Measurements from ENCODE around the gene C14orf132. TPM values are rescaled to one million over a fixed set of nuclear protein-coding genes. Genes with fewer than 3 reads are reported as not detected.

Gene C14orf132
- polyA plus RNA-seq, 3 donors: 31.1 to 33.6 (median 31.9) TPM

- DNase-seq (ENCODE audit: low read depth in 3 of 3, low spot score in 2 of 3): no peak
Observed at GRCh38 chr14:96096639-96097610, 57.8 kb downstream of the C14orf132 start.

GRCh38 chr14:96097752-96098151, 58.6 kb downstream of the C14orf132 start:
- DNase-seq (ENCODE audit: low read depth in 3 of 3, low spot score in 2 of 3): no peak

DNA sequence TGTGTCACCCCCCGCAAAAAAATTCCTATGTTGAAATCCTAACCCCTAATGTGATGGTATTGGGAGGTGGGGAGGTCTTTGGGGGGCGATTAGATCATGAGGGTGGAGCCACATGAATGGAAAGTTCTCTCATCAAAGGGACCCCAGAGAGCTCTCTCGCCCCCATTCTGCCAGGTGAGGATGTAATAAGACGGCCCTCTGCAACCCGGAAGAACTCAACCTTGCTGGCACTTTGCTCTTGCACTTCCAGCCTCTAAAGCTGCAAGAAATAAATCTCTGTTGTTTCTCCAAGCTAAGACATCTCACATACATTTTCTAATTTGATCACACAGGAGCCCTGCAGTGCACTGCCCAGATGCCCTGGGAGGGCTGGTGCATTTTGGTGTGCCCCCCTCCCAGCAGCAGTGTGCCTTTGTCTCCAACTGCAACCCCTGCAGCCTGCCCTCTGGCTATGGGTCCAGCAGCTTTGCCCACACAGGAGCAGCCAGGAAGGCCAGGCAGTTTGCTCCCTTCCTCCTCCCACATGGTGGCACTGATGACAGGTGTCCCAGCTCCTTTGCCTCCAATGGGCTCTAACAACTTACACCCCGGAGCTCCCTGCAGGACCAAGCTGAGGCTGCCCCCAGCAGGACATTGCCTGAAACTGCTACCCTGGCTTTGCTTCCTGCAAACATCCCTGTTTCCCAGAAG, 59.3 kb downstream of the C14orf132 start:
- DNase-seq (ENCODE audit: low read depth in 3 of 3, low spot score in 2 of 3): no peak

GRCh38 chr14:96098999-96099335, 59.8 kb downstream of the C14orf132 start:
- DNase-seq (ENCODE audit: low read depth in 3 of 3, low spot score in 2 of 3): no peak

DNA sequence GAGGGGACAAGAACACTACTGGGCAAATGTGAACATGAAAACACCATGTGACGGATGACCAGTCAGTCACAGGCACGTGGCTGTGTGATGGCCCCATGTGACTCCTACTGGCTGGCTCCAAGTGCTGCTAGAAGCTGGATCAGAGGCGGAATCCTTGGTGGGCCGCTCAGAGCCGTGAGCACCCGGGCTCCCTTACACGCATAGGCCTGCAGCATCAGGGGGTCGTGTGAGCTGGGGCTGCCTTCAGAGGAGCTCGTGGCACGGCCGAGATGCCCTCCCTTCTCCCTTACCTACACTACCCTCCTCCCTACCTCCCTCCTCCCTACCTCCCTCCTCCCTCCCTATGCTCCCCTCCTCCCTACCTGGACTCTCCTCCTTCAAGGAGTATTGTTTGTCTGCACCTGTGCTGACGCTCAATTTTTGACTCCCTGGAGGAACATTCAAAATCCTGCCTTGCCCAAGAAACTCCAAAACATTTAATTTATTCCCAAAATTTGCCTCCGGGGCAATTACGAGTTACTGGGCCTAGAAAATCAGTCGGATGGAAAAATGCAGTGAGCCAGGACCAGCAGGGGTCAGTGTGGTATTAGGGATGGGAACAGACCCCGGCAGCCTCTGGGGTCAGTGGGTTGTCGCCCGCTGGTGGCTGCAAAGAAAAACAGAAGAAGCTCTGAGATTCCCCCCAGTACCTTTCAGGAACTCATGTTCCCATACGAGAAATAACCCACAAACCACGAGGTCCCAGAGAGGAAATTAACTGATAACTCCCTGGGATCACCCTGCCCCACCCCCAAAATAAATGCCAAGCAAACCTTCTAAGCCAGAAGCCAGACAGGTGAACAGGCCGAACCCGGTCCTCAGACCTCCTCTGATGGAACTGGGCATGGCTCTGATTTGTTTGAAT, 61.3 kb downstream of the C14orf132 start:
- peak in 1 of 3 donors; percentile 68 for DNase-seq (ENCODE audit: low read depth in 3 of 3, low spot score in 2 of 3)

DNA sequence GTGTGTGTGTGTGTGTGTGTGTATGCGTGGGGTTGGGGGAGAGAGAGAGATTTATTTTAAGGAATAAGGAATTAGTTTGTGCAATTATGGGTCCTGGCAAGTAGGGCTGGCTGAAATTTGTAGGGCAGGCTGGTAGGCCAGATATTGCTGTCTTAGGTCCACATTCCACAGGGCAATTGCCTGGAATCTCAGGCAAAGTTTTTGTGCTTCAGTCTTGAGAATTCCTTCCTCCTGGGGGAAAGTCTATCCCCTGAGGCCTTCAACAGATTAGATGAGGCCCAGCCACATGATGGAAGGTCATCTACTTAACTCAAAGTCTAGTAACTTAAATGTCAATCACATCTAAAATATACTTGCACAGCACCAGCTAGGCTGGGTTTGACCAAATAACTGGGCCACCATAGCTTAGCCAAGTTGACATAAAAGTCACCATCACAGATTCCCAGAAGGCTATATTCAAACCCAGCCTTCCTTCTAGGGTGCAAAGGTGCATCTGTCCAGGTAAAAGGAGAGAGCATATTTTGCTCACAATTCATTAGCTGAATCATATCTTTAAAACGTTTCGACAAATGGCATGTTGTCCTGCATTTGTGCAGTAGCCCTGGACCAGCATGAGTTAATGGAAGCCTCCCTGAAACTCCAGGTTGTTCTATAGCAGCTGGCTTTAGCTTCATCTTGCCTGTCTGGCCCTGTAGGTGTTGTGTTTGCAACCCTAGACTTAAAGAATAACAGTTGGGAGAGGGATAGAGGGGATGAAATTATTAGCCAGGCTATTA, 63.1 kb downstream of the C14orf132 start:
- no peak for DNase-seq (ENCODE audit: low read depth in 3 of 3, low spot score in 2 of 3)

DNA sequence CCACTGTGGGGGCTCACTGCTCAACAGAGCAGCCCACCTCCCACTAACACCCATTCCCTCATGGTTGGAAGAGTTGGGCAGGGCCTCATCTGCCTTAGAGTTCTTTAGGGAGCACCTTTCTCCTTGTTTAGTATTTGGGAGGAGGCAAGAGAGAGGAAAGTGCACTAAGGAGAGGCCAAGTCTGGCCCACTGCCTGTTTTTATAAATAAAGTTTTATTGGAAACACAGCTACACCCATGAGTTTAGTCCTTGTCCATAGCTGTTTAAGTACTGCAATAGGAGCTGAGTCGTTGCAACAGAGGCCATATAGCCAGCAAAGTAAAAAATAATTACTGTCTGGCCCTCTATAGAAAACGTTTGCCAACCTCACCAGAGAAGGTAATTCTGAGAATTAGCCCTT, 63.9 kb downstream of the C14orf132 start:
- no peak for DNase-seq (ENCODE audit: low read depth in 3 of 3, low spot score in 2 of 3)

DNA sequence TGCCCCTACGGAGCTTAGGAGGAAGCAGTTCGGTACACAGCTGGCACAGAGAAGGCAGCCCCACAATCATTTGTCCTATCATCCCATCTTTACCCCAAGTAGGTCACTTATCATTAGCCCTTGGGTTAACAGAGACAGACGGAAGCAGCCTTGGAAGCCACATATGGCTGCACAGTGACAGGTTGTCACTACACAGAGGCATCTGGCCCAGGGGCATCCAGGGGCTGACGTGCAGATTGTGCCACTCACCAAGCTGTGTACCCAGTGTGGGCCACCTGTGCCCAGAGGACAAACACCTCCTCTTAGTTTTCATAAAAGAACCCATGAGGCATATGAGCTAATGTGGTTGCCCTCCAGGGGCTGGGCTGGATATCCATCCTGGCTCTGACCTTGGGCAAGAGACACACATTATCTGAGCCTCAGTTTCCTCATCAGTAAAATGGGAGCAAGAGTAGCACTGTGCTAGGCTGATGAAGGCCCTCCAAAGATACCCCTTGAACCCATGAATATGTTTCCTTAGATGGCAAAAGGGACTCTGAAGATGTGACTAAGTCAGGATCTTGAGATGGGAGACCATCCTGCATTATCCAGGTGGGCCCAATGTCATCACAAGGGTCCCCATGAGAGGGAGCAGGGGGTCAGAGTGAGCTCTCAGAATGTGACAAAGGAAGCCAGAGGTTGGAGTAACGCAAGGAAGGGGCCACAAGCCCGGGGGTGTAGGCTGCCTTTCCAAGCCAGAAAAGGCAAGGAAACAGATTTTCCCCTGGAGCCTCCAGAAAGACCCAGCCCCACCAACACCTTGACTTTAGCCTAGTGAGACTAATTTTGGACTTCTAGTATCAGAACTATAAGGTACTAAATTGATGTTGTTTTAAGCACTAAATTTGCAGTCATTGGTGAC, 64.6 kb downstream of the C14orf132 start:
- DNase-seq (ENCODE audit: low read depth in 3 of 3, low spot score in 2 of 3): no peak

DNA sequence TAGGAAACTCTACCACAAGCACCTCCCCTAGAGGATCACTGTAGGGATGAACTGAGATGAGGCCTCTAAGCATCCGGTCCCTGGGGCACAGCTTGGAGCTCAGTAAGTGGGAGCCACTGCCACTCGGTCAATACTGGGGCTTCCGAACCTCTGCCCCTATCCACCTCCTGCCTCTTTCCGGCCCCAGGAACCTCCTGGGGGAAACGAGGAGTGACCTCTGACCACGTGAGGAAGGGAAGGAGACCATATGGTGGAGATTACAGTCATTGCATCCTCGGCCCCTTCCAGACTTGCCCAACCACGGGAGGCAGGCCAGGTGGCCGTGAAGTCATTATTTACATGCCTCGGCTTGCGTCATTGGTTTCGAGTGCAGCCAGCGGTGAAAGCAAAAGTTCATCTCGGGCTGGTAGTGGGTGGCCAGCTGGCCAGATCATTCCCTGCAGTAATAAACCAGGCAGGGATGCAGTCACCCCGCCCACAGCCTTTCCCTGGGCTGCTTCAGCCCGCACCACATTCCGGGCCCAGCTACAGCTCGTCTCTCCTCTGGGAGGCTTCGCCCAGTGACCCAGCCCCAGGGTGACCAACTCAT, 65.4 kb downstream of the C14orf132 start:
- peak in 1 of 3 donors; percentile 51 for DNase-seq (ENCODE audit: low read depth in 3 of 3, low spot score in 2 of 3)

- no peak for DNase-seq (ENCODE audit: low read depth in 3 of 3, low spot score in 2 of 3)
Observed at GRCh38 chr14:96105089-96105925, 66.1 kb downstream of the C14orf132 start.

GRCh38 chr14:96105926-96106441, 66.8 kb downstream of the C14orf132 start:
- DNase-seq (ENCODE audit: low read depth in 3 of 3, low spot score in 2 of 3): no peak

DNA sequence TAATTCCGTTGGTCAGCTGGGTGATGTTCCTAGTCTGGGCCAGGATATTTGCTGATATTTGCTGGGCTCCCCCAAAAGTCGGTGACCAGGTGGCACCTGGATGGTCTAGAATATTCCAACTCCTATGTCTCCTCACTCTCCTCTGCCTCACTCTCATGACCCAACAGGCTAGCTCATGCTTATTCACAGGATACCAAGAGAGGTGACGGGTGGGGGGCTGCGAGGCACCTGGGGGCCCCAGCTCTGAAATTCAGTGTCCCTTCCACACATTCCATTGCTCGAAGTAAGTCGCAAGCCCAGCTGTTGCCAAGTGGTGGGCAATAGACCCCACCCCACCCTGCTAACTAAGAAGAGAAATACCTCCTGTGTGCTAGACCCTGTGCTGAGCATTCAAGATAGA, 67.7 kb downstream of the C14orf132 start:
- no peak for DNase-seq (ENCODE audit: low read depth in 3 of 3, low spot score in 2 of 3)

- DNase-seq (ENCODE audit: low read depth in 3 of 3, low spot score in 2 of 3): no peak
Observed at GRCh38 chr14:96108061-96108795, 69.1 kb downstream of the C14orf132 start.

- DNase-seq (ENCODE audit: low read depth in 3 of 3, low spot score in 2 of 3): no peak
Observed at GRCh38 chr14:96108911-96109310, 69.7 kb downstream of the C14orf132 start.

GRCh38 chr14:96109596-96110355, 70.6 kb downstream of the C14orf132 start:
- DNase-seq (ENCODE audit: low read depth in 3 of 3, low spot score in 2 of 3): no peak

GRCh38 chr14:96112032-96112431, 72.9 kb downstream of the C14orf132 start:
- DNase-seq (ENCODE audit: low read depth in 3 of 3, low spot score in 2 of 3): no peak

All from right renal cortex interstitium (tissue), 3 donors.